GM23338 (cell line): ENCODE measurements around the gene TMEM39A. TPM values are rescaled to one million over a fixed set of nuclear protein-coding genes. Genes with fewer than 3 reads are reported as not detected.

Experiments
- ATAC-seq: fragments of 200-7000 bp; cut with Tn5 transposase; 3 replicates; pipeline ENCODE4 v1.9.1; 2020
- DNase-seq: peaks from one replicate; pipeline ENCODE4 v3.0.0-alpha.2; 2015; ENCODE audit warnings: low spot score
- H2AFZ ChIP-seq: fragments of 200-600 bp; sonication (generic); 2 replicates; pipeline ENCODE4 v1.8.0; 2016; ENCODE audit warnings: antibody characterized with exemption, mild to moderate bottlenecking, moderate library complexity
- H3F3A ChIP-seq: fragments of 200-600 bp; sonication (generic); replicated peaks from 2 replicates; pipeline ENCODE4 v1.8.0; 2017; ENCODE audit warnings: antibody characterized with exemption, mixed run types, low read depth
- H3K27ac ChIP-seq: fragments of 200-600 bp; sonication (generic); 2 replicates; pipeline ENCODE4 v1.6.1; 2016; ENCODE audit warnings: low read depth
- H3K27me3 ChIP-seq: fragments of 200-600 bp; sonication (generic); 2 replicates; pipeline ENCODE4 v1.8.0; 2016; ENCODE audit warnings: mild to moderate bottlenecking, mixed run types, moderate library complexity; ENCODE audit not compliant: insufficient read depth
- H3K36me3 ChIP-seq: fragments of 200-600 bp; sonication (generic); 2 replicates; pipeline ENCODE4 v1.8.0; 2016; ENCODE audit warnings: mild to moderate bottlenecking; ENCODE audit not compliant: insufficient read depth
- H3K4me1 ChIP-seq: fragments of 200-600 bp; sonication (generic); 2 replicates; pipeline ENCODE4 v1.8.0; 2016; ENCODE audit warnings: mild to moderate bottlenecking, moderate library complexity; ENCODE audit not compliant: insufficient read depth
- H3K4me2 ChIP-seq: fragments of 200-600 bp; sonication (generic); 2 replicates; pipeline ENCODE4 v1.7.1; 2017; ENCODE audit warnings: mixed run types
- H3K4me3 ChIP-seq: fragments of 200-600 bp; sonication (generic); 2 replicates; pipeline ENCODE4 v1.6.1; 2016; ENCODE audit warnings: mixed run types
- H3K79me2 ChIP-seq: fragments of 200-600 bp; sonication (generic); replicated peaks from 2 replicates; pipeline ENCODE4 v1.8.0; 2017; ENCODE audit warnings: mild to moderate bottlenecking; ENCODE audit not compliant: insufficient read depth
- H3K9me2 ChIP-seq: fragments of 200-600 bp; sonication (generic); 2 replicates; pipeline ENCODE4 v1.8.0; 2017; ENCODE audit not compliant: insufficient read depth
- H4K20me1 ChIP-seq: fragments of 200-600 bp; sonication (generic); replicated peaks from 2 replicates; pipeline ENCODE4 v1.8.0; 2017; ENCODE audit warnings: mild to moderate bottlenecking; ENCODE audit not compliant: insufficient read depth
- H3K27ac Mint-ChIP-seq: 2 replicates; pipeline ENCODE4 v1.8.0; 2020; ENCODE audit warnings: inconsistent platforms, mild to moderate bottlenecking, moderate library complexity, mixed read lengths
- H3K27me3 Mint-ChIP-seq: 3 replicates; pipeline ENCODE4 v1.8.0; 2022; ENCODE audit warnings: low read depth, mild to moderate bottlenecking, moderate library complexity, mixed read lengths, inconsistent platforms; ENCODE audit not compliant: insufficient read depth, poor library complexity
- H3K36me3 Mint-ChIP-seq: 3 replicates; pipeline ENCODE4 v1.8.0; 2021; ENCODE audit warnings: low read depth, mild to moderate bottlenecking, inconsistent platforms, moderate library complexity, mixed read lengths
- H3K4me1 Mint-ChIP-seq: 3 replicates; pipeline ENCODE4 v1.8.0; 2020; ENCODE audit warnings: mild to moderate bottlenecking, inconsistent platforms, mixed read lengths
- H3K4me3 Mint-ChIP-seq: 3 replicates; pipeline ENCODE4 v1.8.0; 2021; ENCODE audit warnings: moderate library complexity, mild to moderate bottlenecking, inconsistent platforms, mixed read lengths
- H3K9me3 Mint-ChIP-seq: 3 replicates; pipeline ENCODE4 v1.8.0; 2020; ENCODE audit warnings: moderate library complexity, mild to moderate bottlenecking, inconsistent platforms, mixed read lengths
- EZH2phosphoT487 ChIP-seq: fragments of 200-600 bp; sonication (generic); IDR thresholded peaks from one replicate; pipeline ENCODE4 v1.8.1; 2018; ENCODE audit warnings: antibody characterized with exemption; ENCODE audit not compliant: unreplicated experiment
- POLR2AphosphoS5 ChIP-seq: IDR thresholded peaks from 2 replicates; pipeline ENCODE4 v1.6.1; 2016; ENCODE audit warnings: antibody characterized with exemption, low read depth
- REST ChIP-seq: IDR thresholded peaks from one replicate; pipeline ENCODE4 v1.6.1; 2018; ENCODE audit warnings: antibody characterized with exemption; ENCODE audit not compliant: unreplicated experiment
- STAT1 ChIP-seq: IDR thresholded peaks from one replicate; pipeline ENCODE4 v1.6.1; 2016; ENCODE audit warnings: antibody characterized with exemption; ENCODE audit not compliant: unreplicated experiment
- ZNF462 ChIP-seq: fragments of 250-450 bp; sonication (Bioruptor Pico); IDR thresholded peaks from 2 replicates; pipeline ENCODE4 v1.5.0; 2020; ENCODE audit warnings: mild to moderate bottlenecking, moderate library complexity
- polyA plus RNA-seq: library from polyadenylated mRNA; unstranded; fragments of >200 nt; fragmentation: Nextera tagmentation; extraction: Ambion mirVana; gene quantifications from 2 replicates; pipeline ENCODE4 v1.2.1, GENCODE V29; 2016
- total RNA-seq: library from RNA; depleted of rRNA; stranded (reverse); fragments of >200 nt; shearing (Covaris generic); gene quantifications from 2 replicates; pipeline ENCODE4 v1.2.3, GENCODE V29; 2014

Gene TMEM39A
- total and polyA plus RNA-seq, 2 experiments from 2014 or later, result 12.9 to 51.6 TPM

- TF ChIP-seq ZNF462 (CRISPR knock-in tag) (no peak), POLR2AphosphoS5 (no peak), EZH2phosphoT487 (no peak)
These were observed 44.9 kb upstream of the TMEM39A start (continued) for GRCh38 chr3:119508172-119508845.

- H3K27me3 Mint-ChIP-seq, result no peaks in the 10 kb centered on the region
- H3K9me3 Mint-ChIP-seq, result no peaks in the 10 kb centered on the region
- no peak overlapping the region for H3K27ac Mint-ChIP-seq
- Histone ChIP-seq H4K20me1 (peaks cover 14% of the 10 kb centered on the region), H3K4me3 (no peak overlapping the region), H3K36me3 (peaks cover 53% of the 10 kb centered on the region), H3K27ac (no peak overlapping the region), H2AFZ (no peak overlapping the region), H3K4me2 (no peak overlapping the region), H3K4me1 (no peaks in the 10 kb centered on the region), H3F3A (no peaks in the 10 kb centered on the region), H3K27me3 (no peaks in the 10 kb centered on the region), H3K79me2 (no peaks in the 10 kb centered on the region; the same call in 1 of the 2 replicates), H3K9me2 (no peaks in the 10 kb centered on the region)
- peaks cover 54% of the 10 kb centered on the region for H3K36me3 Mint-ChIP-seq
- ATAC-seq, result no peak
- H3K4me1 Mint-ChIP-seq, result no peaks in the 10 kb centered on the region
- DNase-seq, result no peak
- H3K4me3 Mint-ChIP-seq, result no peak overlapping the region
- TF ChIP-seq STAT1, result no peak
- no peak for TF ChIP-seq REST
- no peak for TF ChIP-seq ZNF462 (CRISPR knock-in tag)
These were observed 44.0 kb upstream of the TMEM39A start for GRCh38 chr3:119507404-119507803.
